MM.1S (cell line): ENCODE data around the gene EPRS1.

Experiments
- DNase-seq: peaks from one replicate; pipeline ENCODE4 v3.0.0-alpha.2; 2015
- H2AFZ ChIP-seq: fragments of 300-600 bp; sonication (generic); 2 replicates; pipeline ENCODE4 v1.6.0; 2016; ENCODE audit warnings: antibody characterized with exemption, low read length
- H3F3A ChIP-seq: fragments of 300-600 bp; sonication (generic); 2 replicates; pipeline ENCODE4 v1.6.1; 2016; ENCODE audit warnings: mild to moderate bottlenecking, antibody characterized with exemption, low read length, moderate library complexity, mixed read lengths; ENCODE audit not compliant: insufficient read depth
- H3K27ac ChIP-seq: fragments of 300-600 bp; sonication (generic); 2 replicates; pipeline ENCODE4 v1.5.1; 2016; ENCODE audit warnings: mild to moderate bottlenecking, low read length
- H3K27me3 ChIP-seq: fragments of 300-600 bp; sonication (generic); replicated peaks from 2 replicates; pipeline ENCODE4 v1.6.0; 2016; ENCODE audit warnings: low read length; ENCODE audit not compliant: insufficient read depth
- H3K36me3 ChIP-seq: fragments of 300-600 bp; sonication (generic); replicated peaks from 2 replicates; pipeline ENCODE4 v1.6.1; 2016; ENCODE audit warnings: mild to moderate bottlenecking, low read length, mixed read lengths; ENCODE audit not compliant: insufficient read depth
- H3K4me1 ChIP-seq: fragments of 300-600 bp; sonication (generic); 2 replicates; pipeline ENCODE4 v1.6.1; 2016; ENCODE audit warnings: low read length, mixed read lengths
- H3K4me2 ChIP-seq: fragments of 300-600 bp; sonication (generic); 2 replicates; pipeline ENCODE4 v1.6.0; 2016; ENCODE audit warnings: low read depth, low read length
- H3K4me3 ChIP-seq: fragments of 300-600 bp; sonication (generic); 2 replicates; pipeline ENCODE4 v1.5.1; 2016; ENCODE audit warnings: low read length, mixed read lengths
- H3K79me2 ChIP-seq: fragments of 300-600 bp; sonication (generic); 2 replicates; pipeline ENCODE4 v1.6.1; 2016; ENCODE audit warnings: mixed run types, low read length, mixed read lengths
- H3K9ac ChIP-seq: fragments of 300-600 bp; sonication (generic); 2 replicates; pipeline ENCODE4 v1.6.1; 2016; ENCODE audit warnings: low read length, mixed read lengths
- H3K9me2 ChIP-seq: fragments of 300-600 bp; sonication (generic); replicated peaks from 2 replicates; pipeline ENCODE4 v1.6.1; 2016; ENCODE audit warnings: mild to moderate bottlenecking, low read length, mixed read lengths; ENCODE audit not compliant: insufficient read depth
- H3K9me3 ChIP-seq: fragments of 300-600 bp; sonication (generic); replicated peaks from 2 replicates; pipeline ENCODE4 v1.6.1; 2016; ENCODE audit warnings: mild to moderate bottlenecking, low read length, mixed read lengths; ENCODE audit not compliant: insufficient read depth
- H4K20me1 ChIP-seq: fragments of 300-600 bp; sonication (generic); 2 replicates; pipeline ENCODE4 v1.6.1; 2016; ENCODE audit warnings: mild to moderate bottlenecking, low read length, moderate library complexity, mixed read lengths; ENCODE audit not compliant: insufficient read depth
- CTCF ChIP-seq: fragments of 300-600 bp; sonication (generic); IDR thresholded peaks from 2 replicates; pipeline ENCODE4 v1.5.1; 2016; ENCODE audit warnings: antibody characterized with exemption, low read length, mixed read lengths
- EZH2 ChIP-seq: fragments of 300-600 bp; sonication (generic); optimal IDR thresholded peaks from 2 replicates; pipeline ENCODE3; 2017; ENCODE audit warnings: low read depth, mild to moderate bottlenecking, antibody characterized with exemption, low read length, mixed read lengths
- EZH2phosphoT487 ChIP-seq: fragments of 300-600 bp; sonication (generic); IDR thresholded peaks from 2 replicates; pipeline ENCODE4 v1.6.1; 2018; ENCODE audit warnings: antibody characterized with exemption, low read length

EPRS1 gene

GRCh38 chr1:220001095-220001501, 45.2 kb downstream of the EPRS1 start:
- H3K9ac ChIP-seq, result no peak overlapping the region
- no peaks in the 10 kb centered on the region for H3K9me3 ChIP-seq
- H3K27me3 ChIP-seq, result no peaks in the 10 kb centered on the region
- H3K79me2 ChIP-seq, result 0 out of 2 replicates have a peak, but pooled peaks cover 6% of the 10 kb centered on the region
- TF ChIP-seq CTCF (no peak), EZH2 (no peak), EZH2phosphoT487 (no peak)
- peaks cover 23% of the 10 kb centered on the region for H3K36me3 ChIP-seq
- H4K20me1 ChIP-seq, result no peaks in the 10 kb centered on the region
- DNase-seq, result no peak
- no peak overlapping the region for H3K4me2 ChIP-seq
- H3K27ac ChIP-seq, result no peak overlapping the region
- H3K4me3 ChIP-seq, result no peak overlapping the region
- H2AFZ ChIP-seq, result no peak overlapping the region
- H3F3A ChIP-seq, result 0 out of 2 replicates have a peak, but pooled peaks cover 1% of the 10 kb centered on the region
- H3K4me1 ChIP-seq, result no peaks in the 10 kb centered on the region
- H3K9me2 ChIP-seq, result no peaks in the 10 kb centered on the region

- DNase-seq, result no peak
- H3K36me3 ChIP-seq, result peaks cover 22% of the 10 kb centered on the region
- H2AFZ ChIP-seq, result no peak overlapping the region
- no peak overlapping the region for H3K9ac ChIP-seq
- H3F3A ChIP-seq, result 0 out of 2 replicates have a peak, but pooled peaks cover 3% of the 10 kb centered on the region
- H3K9me2 ChIP-seq, result no peaks in the 10 kb centered on the region
- H3K4me2 ChIP-seq, result no peak overlapping the region
- H3K4me1 ChIP-seq, result no peaks in the 10 kb centered on the region
- H3K4me3 ChIP-seq, result no peak overlapping the region
- no peak overlapping the region for H3K27ac ChIP-seq
- H3K9me3 ChIP-seq, result no peaks in the 10 kb centered on the region
- no peaks in the 10 kb centered on the region for H3K27me3 ChIP-seq
- TF ChIP-seq EZH2phosphoT487 (no peak), EZH2 (no peak), CTCF (no peak)
- H4K20me1 ChIP-seq, result no peaks in the 10 kb centered on the region
- H3K79me2 ChIP-seq, result 0 out of 2 replicates have a peak, but pooled peaks cover 6% of the 10 kb centered on the region
Measured at GRCh38 chr1:219999821-220000220, 46.5 kb downstream of the EPRS1 start.
